ENCODE results near the gene GBA3.

GRCh38 chr4:22674700-22675099, 18.0 kb upstream of the GBA3 start:
- no peak for TF ChIP-seq EZH2phosphoT487 (IDR thresholded peaks at IDR 0.05; ENCODE audit: low read depth)
- TF ChIP-seq, protein P1, sequence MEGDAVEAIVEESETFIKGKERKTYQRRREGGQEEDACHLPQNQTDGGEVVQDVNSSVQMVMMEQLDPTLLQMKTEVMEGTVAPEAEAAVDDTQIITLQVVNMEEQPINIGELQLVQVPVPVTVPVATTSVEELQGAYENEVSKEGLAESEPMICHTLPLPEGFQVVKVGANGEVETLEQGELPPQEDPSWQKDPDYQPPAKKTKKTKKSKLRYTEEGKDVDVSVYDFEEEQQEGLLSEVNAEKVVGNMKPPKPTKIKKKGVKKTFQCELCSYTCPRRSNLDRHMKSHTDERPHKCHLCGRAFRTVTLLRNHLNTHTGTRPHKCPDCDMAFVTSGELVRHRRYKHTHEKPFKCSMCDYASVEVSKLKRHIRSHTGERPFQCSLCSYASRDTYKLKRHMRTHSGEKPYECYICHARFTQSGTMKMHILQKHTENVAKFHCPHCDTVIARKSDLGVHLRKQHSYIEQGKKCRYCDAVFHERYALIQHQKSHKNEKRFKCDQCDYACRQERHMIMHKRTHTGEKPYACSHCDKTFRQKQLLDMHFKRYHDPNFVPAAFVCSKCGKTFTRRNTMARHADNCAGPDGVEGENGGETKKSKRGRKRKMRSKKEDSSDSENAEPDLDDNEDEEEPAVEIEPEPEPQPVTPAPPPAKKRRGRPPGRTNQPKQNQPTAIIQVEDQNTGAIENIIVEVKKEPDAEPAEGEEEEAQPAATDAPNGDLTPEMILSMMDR (IDR thresholded peaks at IDR 0.05; ENCODE audit: low read depth, low read length): no peak
